Ishikawa (cell line): ENCODE results near the gene COPZ1.

Source experiments
- CREB1 ChIP-seq: IDR thresholded peaks from 2 replicates; pipeline ENCODE4 v1.6.1; 2012; ENCODE audit warnings: low read depth
- EP300 ChIP-seq: IDR thresholded peaks from 2 replicates; pipeline ENCODE4 v1.6.1; 2012; ENCODE audit warnings: borderline replicate concordance
- FOXM1 ChIP-seq: IDR thresholded peaks from 2 replicates; pipeline ENCODE4 v1.6.1; 2012; ENCODE audit warnings: low read depth, borderline replicate concordance
- TAF1 ChIP-seq: IDR thresholded peaks from 2 replicates; pipeline ENCODE4 v1.6.1; 2012; ENCODE audit warnings: low read depth, mild to moderate bottlenecking
- YY1 ChIP-seq: IDR thresholded peaks from 2 replicates; pipeline ENCODE4 v1.6.1; 2012; ENCODE audit warnings: low read depth
- TF ChIP-seq, protein P1 (sequence below): IDR thresholded peaks from 2 replicates; pipeline ENCODE4 v1.6.1; 2012
- TF ChIP-seq, protein P2 (sequence below): IDR thresholded peaks from 2 replicates; pipeline ENCODE4 v1.6.1; 2012; ENCODE audit warnings: low read depth, mild to moderate bottlenecking

DNA sequence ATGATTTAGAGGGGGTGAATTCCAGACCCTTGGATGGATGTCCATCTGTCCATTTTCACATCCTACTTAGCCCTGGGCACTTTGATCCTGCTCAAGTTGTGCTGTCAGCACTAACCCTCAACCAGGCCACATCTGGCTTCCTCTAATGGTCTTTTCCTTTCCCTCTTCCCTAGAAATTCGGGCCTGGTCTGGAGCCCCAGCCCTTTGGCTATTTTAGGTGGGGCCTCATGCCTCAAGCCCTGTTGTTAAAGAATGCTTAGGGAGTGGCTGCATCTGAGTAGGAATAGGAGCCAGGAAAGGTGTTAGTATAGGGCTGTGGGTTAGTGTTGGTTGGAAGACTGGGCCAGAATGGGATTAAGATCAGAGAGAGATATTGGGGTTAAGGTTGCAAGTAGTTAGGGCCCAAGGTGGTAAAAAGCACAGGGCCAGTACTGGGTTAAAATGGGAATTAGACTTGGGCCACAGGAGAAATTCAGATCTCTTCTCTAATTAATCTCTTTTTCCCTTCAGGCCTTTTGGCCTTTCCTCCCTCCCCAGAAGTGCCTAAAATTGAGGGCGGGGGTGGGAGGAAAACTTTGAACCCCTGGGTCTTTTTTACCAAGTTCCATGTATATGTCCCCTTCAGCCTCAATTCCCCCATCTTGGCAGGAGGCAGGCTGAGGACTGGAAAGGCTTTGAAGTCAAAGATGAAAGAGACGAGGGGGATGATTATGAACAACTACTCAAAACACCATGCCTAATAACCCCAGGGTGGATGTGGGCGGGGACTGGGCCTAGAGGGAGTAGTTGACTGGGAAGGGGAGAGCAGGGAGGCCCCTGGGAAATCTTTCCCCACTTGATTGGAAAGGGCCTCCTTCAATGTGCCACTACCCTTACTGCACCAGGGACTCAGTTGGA is 63.6 kb downstream of the COPZ1 start:
- TF ChIP-seq YY1 (no peak), TAF1 (no peak), EP300 (no peak), FOXM1 (no peak), CREB1 (no peak)
- TF ChIP-seq, protein P1, sequence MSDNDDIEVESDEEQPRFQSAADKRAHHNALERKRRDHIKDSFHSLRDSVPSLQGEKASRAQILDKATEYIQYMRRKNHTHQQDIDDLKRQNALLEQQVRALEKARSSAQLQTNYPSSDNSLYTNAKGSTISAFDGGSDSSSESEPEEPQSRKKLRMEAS, result no peak
- TF ChIP-seq, protein P2, sequence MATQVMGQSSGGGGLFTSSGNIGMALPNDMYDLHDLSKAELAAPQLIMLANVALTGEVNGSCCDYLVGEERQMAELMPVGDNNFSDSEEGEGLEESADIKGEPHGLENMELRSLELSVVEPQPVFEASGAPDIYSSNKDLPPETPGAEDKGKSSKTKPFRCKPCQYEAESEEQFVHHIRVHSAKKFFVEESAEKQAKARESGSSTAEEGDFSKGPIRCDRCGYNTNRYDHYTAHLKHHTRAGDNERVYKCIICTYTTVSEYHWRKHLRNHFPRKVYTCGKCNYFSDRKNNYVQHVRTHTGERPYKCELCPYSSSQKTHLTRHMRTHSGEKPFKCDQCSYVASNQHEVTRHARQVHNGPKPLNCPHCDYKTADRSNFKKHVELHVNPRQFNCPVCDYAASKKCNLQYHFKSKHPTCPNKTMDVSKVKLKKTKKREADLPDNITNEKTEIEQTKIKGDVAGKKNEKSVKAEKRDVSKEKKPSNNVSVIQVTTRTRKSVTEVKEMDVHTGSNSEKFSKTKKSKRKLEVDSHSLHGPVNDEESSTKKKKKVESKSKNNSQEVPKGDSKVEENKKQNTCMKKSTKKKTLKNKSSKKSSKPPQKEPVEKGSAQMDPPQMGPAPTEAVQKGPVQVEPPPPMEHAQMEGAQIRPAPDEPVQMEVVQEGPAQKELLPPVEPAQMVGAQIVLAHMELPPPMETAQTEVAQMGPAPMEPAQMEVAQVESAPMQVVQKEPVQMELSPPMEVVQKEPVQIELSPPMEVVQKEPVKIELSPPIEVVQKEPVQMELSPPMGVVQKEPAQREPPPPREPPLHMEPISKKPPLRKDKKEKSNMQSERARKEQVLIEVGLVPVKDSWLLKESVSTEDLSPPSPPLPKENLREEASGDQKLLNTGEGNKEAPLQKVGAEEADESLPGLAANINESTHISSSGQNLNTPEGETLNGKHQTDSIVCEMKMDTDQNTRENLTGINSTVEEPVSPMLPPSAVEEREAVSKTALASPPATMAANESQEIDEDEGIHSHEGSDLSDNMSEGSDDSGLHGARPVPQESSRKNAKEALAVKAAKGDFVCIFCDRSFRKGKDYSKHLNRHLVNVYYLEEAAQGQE, result no peak
